GM21447 (cell line): ENCODE results near the gene PTGER2.

Experiments
- ATAC-seq: cut with Tn5 transposase; IDR thresholded peaks from one replicate; pipeline ENCODE4 v1.9.1; 2021; ENCODE audit not compliant: unreplicated experiment

The PTGER2 gene

DNA sequence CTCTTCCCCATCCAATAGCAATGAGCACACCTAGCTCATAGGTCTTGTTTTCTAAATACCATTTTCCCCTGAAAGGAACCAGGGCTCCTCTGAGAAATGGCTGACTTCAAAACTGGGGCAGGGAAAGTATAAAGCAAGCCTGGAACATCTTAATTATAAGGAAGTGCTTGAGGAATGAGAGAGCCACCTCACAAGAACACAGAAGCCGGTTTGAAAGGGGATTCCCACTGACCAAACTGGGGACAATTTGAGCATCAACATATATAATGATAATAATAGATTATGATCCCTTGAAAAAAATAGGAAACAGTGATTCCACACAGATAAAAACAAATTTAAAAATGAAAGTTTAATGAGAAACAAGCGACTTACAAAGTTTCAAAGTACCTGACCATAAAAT lies 22.1 kb downstream of the PTGER2 start:
- no peak for ATAC-seq

DNA sequence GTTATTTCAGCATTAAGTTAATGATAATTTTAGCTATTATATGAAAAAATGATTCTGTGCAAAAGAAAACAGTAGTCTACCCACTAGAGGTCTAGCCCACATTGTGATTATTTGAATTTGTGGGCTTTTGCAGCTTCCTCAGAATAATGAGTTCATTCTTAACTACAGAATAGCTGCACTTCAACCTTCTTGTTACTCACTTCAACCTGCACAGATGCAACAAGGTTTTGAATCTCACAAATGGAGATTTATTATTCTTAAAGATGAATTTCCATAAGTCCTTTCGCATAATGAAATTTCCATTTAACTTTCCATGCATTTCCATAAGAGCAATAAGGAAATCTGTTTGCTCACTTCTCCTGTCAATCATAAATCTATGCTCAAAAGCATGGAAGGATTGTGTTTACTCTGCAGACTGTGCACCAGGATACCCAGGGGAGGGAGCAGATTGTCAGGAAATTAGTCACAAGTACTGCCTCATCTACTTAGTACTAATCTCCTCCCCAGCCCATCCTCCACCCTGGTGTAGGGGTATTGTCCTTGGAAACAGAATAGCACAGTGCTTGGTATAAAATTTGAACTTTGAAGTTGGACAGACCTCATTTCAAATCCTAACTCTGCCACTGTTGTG lies 24.1 kb downstream of the PTGER2 start:
- ATAC-seq = no peak

DNA sequence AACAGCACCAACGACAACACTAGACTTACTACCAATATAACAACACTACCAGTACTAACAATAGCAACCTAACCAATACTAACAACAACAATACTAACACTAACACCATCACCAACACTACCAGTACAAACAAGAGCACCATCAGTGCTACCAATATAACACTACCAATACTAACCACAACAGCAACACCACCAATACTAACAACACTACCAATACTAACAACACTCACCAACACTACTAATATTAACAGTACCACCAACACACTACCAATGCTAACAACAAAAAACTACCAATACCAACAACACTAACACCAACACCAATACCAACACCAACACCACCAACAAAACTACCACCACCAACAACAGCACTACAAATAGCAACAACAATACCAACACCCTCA lies 25.1 kb downstream of the PTGER2 start:
- no peak for ATAC-seq

DNA sequence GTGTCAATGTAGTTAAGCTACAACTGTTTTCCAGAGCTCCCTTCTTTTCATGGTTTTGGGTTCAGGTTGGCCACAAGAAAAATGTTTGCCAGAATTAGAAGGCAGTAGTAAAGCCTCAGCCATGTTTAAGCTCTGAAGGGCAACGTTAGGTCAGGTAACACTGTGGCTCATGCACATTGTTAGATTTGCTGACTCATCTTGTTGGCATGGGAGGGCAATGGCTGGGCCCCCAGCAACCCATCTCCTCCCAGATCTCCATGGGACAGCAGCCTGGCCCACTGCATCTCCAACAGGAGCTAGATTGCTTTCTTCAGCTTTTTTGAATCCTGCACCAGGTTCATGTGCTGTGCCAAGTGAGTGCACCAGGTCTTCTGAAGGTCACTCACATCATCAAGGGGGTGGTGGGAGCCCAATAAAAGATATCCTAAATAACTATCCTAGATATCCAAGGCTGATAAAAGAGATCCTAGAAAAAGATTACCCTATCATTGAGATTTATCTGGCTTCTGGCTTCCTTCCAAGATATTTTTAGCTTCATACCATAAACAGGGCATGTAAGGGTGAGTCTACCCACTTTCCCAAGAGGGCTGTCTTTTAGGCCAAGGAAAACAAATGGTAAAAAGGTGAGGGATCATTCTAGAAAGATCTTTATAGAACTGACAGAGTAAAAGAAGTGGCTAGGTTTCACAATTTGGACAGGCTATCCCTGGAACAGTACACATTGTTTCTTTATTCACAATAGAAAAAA lies 28.9 kb downstream of the PTGER2 start:
- ATAC-seq = no peak

DNA sequence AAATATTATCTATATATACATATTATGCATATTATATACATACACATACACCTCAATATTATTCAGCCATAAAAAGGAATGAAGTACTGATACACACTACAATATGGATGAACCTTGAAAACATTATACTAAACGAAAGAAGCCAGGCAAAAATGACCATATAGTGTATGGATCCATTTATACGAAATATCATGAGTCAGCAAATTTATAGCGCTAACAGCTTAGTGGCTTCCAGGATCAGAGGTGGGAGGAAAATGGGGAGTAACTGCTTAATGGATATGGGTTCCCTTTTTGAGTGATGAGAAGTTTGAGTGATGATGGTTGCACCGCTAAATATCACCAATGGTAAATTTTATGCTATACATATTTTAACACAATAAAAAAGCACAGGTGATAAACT lies 32.7 kb downstream of the PTGER2 start:
- no peak for ATAC-seq

DNA sequence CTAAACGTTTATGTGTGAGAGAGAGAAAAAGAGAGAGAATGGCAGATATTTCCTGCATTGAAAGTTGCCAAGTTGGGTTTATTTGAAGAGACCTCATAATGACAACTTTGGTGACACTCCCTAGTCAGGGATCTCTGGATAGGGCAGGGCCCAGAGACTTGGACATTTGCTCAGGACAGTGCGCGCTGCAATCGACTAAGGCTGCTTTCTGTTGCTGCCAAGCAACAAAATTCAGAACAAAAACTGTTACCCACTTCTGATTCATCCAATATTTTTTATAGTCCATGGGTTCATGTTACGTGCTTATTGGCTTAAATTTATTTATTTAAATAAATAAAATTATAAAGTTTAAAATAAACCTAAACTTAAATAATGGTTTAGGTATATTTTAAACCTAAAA lies 34.2 kb downstream of the PTGER2 start:
- ATAC-seq = no peak

DNA sequence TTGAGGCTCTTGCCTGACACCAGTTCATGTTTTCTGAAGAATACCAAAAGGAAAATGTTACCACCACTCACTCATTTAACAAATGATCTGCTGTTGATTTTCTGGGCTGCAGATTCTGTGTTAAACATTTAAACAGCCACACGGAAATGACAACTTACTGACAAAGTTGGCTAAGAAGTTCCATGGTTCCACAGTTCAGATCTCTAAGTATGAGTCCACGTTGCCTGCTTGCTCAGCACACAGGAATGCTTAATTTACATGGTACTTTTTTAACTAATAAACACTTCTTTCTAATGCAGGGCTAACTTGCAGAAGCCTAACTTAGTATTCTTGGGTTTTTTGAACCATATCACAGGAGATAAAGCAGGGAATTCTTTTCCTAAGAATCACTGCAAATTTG lies 34.7 kb downstream of the PTGER2 start:
- no peak for ATAC-seq

DNA sequence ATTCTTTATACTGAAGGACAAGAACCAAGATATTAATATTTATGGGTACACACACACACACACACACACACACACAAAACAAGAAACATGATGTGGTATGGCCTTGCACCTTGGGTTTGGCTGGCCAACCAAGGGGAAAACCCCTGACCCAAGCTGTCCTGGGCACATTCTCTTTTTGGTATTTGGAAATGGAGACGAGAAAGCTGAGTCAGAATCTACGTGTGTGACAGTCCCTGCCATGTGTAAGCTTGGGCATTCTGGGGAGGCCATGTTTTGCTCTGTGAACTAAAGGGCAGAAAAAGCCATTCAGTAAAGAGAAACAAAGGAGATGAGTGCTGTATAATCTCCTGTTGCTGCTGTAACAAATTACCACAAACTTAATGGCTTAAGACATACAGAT lies 35.6 kb downstream of the PTGER2 start:
- ATAC-seq = no peak

DNA sequence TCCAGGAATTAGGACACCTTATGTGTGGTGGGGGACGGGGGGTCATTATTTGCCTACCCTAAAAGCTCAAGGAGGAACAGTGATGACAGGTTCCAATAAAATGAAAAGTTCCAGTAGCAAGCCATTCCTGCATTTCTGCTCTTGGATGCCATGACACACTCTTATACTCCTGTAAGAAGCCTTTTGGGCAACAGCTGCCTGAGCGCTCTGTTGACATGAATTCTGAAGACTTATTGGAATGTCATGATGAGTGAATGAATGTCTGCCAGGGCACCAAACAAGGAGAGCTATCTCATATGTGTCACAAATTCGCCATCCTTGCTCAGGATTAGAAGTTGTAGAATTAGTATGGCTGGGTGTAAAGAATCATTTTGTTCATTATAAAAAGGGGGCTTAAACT lies 36.3 kb downstream of the PTGER2 start:
- ATAC-seq = no peak

DNA sequence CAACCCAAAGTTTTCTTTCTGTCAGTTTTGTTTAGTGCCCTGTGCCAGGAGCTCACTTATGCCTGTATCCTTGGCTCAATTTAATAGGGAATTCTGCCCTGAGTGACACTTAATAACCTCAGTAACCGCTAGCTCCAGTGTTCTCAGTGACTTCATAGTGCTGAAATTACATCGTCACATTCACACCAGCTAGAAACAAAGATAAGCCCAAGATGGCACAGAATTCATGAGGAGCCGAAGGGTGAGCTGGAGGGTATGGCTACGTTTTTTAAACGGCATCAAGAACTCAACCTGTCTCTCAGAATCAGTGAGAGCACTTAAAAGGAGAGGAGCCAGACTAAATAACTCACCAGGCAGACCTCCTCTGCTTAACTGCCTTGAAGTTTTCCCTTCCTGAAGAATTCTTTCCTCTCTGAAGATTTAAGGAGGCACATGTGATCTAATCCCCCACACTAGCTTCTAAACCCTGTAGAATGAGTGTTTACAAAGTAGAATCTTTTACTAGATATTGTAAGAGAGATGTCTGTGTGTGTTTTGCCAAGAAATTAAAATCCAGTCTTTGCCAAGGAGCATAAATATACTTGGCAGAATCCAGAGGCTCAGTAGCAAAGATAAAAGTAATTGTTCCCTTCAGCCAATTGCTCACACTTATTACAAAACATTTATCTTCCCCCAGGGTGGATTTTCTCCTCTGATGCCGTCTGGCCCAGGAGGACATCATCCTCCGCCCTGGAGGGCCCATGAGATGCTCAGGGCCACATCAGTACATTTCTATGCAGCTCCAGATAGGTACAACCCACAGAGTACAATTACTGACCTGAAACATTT lies 37.3 kb downstream of the PTGER2 start:
- ATAC-seq = no peak

DNA sequence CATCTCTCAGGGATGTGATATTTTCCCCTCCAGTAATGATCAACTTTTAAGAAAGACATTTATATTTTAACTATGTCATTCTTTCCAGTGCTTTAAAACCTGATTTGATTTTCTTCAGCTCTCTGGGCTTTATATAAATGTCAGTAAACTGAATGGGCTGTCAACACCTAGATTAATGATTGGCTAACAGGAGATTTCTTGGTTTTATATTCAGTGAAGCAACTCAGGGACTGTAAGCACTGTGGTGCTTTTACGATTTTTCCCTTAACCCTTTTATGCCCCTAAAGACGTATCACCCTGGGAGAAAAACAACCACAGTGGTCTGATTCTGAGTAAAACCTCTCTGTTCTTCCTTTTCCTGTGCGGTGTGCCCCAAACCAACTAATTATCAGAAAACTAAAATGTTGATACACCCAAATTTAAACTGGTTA lies 38.0 kb downstream of the PTGER2 start:
- ATAC-seq = peak; percentile 80

DNA sequence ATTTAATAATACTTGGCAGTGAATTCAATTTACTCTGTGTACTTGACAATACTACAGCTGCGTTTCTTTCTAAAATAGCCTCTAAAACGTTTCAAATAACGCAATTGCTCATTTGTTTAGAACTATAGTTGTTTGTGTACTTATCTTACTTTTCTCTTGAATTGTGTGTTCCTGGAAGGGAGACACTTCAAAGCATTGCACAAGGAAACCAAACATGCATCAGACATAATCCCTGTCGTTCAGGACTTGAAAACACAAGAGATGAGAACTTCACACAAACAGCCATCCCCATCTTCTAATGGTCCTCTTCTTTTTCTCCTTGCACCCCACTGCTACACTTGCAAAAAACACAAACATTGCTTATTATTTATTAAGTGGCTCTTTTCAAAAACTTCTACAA lies 38.5 kb downstream of the PTGER2 start:
- ATAC-seq = no peak

DNA sequence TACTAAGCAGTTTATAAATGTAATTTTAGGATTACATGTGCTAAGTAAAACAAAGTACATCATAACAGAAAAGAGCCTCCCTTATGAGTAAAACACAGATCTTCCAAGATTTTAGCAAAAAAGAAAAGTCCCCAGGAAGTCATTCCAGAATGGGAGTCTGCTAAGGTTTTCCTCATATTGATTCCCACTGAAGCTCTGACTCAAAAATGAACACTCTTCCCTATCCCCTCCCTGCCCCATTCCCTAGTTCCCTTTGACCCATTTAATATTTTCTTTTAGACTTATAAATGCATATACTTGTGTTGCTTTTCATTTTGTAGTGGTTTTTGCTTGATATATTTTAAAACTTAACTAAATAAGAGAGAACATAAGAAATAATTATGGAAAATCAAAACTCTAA lies 40.1 kb downstream of the PTGER2 start:
- no peak for ATAC-seq

DNA sequence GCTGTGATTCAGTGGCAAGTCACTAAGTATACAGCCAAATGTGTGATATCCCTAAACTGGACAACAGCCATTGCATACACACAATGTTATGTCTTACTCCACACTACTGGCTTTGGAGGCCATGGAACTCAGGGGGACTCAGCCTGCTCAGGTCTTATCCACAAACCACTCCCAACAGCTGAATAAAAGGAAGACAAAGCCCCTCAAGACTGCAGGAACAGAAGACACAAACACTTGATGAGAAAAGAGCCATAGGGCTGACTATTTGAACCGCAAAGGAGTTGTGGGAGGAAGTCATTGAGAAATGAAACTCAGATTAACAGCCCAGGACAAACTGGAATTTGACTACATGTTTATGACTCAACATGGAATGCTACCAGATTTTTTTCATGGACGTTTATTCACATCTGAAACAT lies 40.9 kb downstream of the PTGER2 start:
- no peak for ATAC-seq

DNA sequence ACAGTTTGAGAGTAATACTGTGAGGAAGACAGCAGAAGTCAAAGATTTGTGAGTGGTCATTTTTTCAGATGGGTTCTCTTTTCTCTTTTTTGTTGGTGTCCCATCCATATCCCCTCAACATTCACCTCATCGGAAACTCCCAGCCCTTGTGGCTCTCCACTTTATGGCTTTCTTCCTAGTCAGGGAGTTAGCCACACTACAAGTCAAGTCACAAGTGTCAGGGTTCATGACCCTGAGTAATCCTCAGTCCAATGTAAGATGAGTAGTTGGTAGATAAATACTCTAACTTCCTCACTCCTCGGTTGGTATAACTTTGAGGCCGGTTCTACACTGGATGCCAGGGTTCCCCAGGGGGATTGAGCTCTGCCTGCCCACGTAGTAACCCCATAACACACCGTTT lies 41.4 kb downstream of the PTGER2 start:
- ATAC-seq = no peak

DNA sequence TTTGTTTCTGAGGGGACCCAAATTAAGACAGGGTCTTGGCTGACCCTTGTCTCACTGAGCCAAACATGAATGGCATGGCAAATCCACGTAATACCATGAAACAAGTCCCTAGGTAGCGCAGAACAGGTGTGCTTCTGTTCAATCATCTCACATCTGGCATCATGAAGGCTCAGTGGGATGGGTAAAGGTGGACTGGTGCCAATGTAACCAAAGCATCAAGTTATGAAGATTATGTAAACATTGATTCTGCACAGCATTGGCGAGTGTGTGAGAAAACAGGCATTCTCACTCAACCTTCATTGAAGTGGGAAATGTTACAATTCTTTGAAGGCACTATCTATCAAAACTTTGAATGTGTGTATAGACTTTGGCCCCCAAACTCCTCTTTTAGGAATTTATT lies 41.9 kb downstream of the PTGER2 start:
- ATAC-seq = no peak

DNA sequence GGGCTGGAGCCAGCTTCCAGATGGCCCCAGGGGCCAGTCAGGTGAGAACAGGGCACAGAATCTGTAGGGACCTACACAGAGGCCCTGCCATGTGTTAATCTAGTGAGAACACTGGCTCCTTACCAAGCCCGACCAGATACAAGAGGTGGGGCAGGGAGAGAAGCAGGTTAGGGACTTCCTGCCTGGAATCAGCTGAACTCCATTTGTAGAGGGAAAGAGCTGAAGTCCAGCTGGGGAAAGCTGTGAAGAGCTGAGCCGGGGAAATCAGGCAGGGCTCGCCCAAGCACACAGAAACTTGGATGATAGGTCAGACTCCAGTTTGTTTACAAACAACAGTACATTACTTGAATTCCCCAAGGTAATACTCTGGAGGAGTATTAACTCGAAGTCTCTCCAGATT lies 46.7 kb downstream of the PTGER2 start:
- no peak for ATAC-seq

DNA sequence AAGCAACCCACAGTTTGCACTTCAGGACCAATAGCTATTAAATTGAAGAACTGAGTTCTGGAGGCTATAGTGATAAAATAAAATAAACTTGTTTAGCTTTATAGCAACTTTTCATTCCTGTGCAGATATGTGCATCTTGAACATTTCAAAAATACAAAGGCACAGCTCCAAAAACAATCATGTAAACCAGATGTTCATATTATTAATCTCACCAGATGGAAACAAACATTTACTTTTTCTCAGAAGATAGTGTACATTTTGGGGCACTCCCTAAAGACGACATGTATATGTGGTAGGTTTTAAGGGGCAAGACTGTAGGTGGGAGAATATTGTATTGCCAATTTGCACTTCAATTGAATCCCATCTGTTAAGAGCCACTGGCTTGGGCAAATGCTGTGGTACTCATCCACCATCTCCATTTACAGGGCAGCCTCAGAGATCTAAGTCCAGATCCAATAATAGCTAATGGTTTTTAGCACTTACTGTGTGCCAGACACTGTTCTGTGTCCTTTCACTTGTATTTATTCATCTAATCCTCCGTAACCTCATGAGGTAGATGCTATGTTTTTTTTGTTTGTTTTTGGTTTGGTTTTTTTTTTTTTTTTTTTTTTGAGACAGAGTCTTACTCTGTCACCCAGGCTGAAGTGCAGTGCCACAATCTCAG lies 49.1 kb downstream of the PTGER2 start:
- ATAC-seq = no peak

DNA sequence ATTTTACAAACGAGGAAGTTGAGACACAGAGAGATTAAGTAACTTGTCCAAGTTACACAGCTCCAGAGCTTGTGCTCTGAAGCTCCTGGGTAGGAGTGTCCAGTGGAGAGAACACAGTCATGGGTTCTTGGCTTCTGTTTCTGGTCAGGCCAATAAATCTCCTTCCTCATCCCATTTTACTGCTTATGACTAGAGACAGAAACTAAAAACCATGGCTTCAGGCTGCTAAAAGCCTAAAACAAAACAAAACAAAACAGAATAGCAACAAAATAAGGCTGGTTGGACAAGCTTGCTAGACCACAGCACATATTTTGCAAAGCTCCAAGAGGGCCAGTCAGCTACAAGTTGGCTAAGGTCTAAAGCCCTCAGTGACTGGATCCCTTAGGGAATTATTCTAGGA lies 49.8 kb downstream of the PTGER2 start:
- no peak for ATAC-seq

DNA sequence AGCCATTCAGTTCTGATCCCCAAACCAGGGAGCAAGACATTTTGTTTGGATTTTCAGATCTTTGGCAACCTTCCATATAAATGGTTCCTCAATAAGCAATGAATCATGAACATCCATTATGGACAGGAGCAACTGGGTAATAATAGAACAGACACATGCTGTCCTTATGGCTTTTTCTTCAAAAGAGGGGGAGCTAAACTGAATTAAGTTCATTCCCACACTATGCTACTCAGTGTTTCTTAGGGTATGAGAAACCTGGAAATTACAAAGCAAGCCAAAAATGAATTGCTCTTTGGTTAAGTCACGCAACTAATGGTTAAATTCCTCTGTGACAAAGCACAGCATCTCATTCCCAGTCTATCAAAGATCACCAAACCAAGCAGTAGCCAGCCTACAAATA lies 51.0 kb downstream of the PTGER2 start:
- ATAC-seq = no peak

DNA sequence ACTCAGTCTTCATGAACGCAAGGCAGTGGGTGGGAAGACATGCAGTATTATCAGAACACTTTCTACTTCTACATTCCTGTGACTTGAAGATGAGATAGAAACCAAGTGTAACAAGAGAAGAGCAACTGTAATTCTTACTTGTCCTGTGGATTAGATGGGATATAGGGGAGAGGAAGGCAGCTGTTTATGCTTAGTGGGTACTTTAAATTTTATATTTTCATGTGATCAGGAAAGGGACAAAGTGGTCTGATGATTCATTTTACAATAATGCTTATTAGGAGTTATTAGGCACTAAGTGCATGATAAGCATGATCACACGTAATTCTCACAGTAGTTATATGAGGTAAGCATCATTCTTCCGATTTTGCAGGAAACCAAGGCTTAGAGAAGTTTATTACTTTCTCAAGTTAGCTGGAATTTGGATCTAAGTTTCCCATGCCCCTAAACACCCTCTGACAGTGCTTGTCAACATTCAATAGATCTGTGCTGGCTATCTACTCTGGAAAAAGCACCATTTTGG lies 52.7 kb downstream of the PTGER2 start:
- ATAC-seq = no peak
